GM19468 (cell line): ENCODE data around the gene EIF4A3.

Experiments used
- ATAC-seq: cut with Tn5 transposase; IDR thresholded peaks from one replicate; pipeline ENCODE4 v1.9.1; 2021; ENCODE audit warnings: mild to moderate bottlenecking, moderate library complexity, moderate number of reproducible peaks; ENCODE audit not compliant: unreplicated experiment; ENCODE audit errors: extremely low read depth

EIF4A3 gene

GRCh38 chr17:80141463-80142165, 5.3 kb downstream of the EIF4A3 start:
- ATAC-seq: no peak

GRCh38 chr17:80138856-80139426, 8.0 kb downstream of the EIF4A3 start:
- no peak for ATAC-seq

- ATAC-seq: no peak
Observed at GRCh38 chr17:80137131-80137530, 9.8 kb downstream of the EIF4A3 start.

GRCh38 chr17:80133626-80133970, 13.3 kb downstream of the EIF4A3 start:
- ATAC-seq: no peak

- ATAC-seq: no peak
Observed at GRCh38 chr17:80132906-80133625, 13.9 kb downstream of the EIF4A3 start.

- no peak for ATAC-seq
Observed at GRCh38 chr17:80130992-80131391, 15.9 kb downstream of the EIF4A3 start.

- no peak for ATAC-seq
Observed at GRCh38 chr17:80129006-80129565, 17.8 kb downstream of the EIF4A3 start.

GRCh38 chr17:80126449-80126715, 20.5 kb downstream of the EIF4A3 start:
- no peak for ATAC-seq

GRCh38 chr17:80125656-80126448, 21.1 kb downstream of the EIF4A3 start:
- ATAC-seq: no peak

- no peak for ATAC-seq
Observed at GRCh38 chr17:80124351-80124981, 22.5 kb downstream of the EIF4A3 start.

GRCh38 chr17:80123791-80124190, 23.1 kb downstream of the EIF4A3 start:
- ATAC-seq: no peak

- no peak for ATAC-seq
Observed at GRCh38 chr17:80122926-80123505, 23.9 kb downstream of the EIF4A3 start.

- no peak for ATAC-seq
Observed at GRCh38 chr17:80122026-80122575, 24.8 kb downstream of the EIF4A3 start.

- ATAC-seq: no peak
Observed at GRCh38 chr17:80119839-80120238, 27.1 kb downstream of the EIF4A3 start.

GRCh38 chr17:80119271-80119791, 27.6 kb downstream of the EIF4A3 start:
- ATAC-seq: no peak

GRCh38 chr17:80118601-80119270, 28.2 kb downstream of the EIF4A3 start:
- ATAC-seq: no peak

- no peak for ATAC-seq
Observed at GRCh38 chr17:80117491-80118401, 29.2 kb downstream of the EIF4A3 start.

GRCh38 chr17:80116921-80117380, 30.0 kb downstream of the EIF4A3 start:
- no peak for ATAC-seq
